ENCODE results near the gene NR1D1.

The NR1D1 gene

GRCh38 chr17:40097931-40098845 is 2.2 kb downstream of the NR1D1 start:
- DNase-seq (ENCODE audit: low read depth in 1 of 2, low spot score in 1 of 2), result no peak

- DNase-seq (ENCODE audit: low read depth in 1 of 2, low spot score in 1 of 2), result no peak
Measured at GRCh38 chr17:40097087-40097486, 3.3 kb downstream of the NR1D1 start.

GRCh38 chr17:40095944-40096791 is 4.2 kb downstream of the NR1D1 start:
- peak; percentile 44 to 59 for DNase-seq (ENCODE audit: low read depth in 1 of 2, low spot score in 1 of 2)

- DNase-seq (ENCODE audit: low read depth in 1 of 2, low spot score in 1 of 2), result no peak
Measured at GRCh38 chr17:40095351-40095943, 4.9 kb downstream of the NR1D1 start.

- no peak for DNase-seq (ENCODE audit: low read depth in 1 of 2, low spot score in 1 of 2)
Measured at GRCh38 chr17:40094874-40095273, 5.5 kb downstream of the NR1D1 start.

GRCh38 chr17:40093580-40094201 is 6.7 kb downstream of the NR1D1 start:
- no peak for DNase-seq (ENCODE audit: low read depth in 1 of 2, low spot score in 1 of 2)

- DNase-seq (ENCODE audit: low read depth in 1 of 2, low spot score in 1 of 2), result no peak
Measured at GRCh38 chr17:40093005-40093579, 7.3 kb downstream of the NR1D1 start.

- no peak for DNase-seq (ENCODE audit: low read depth in 1 of 2, low spot score in 1 of 2)
Measured at GRCh38 chr17:40092581-40092980, 7.8 kb downstream of the NR1D1 start.

- DNase-seq (ENCODE audit: low read depth in 1 of 2, low spot score in 1 of 2), result no peak
Measured at GRCh38 chr17:40091691-40092397, 8.5 kb downstream of the NR1D1 start.

- DNase-seq (ENCODE audit: low read depth in 1 of 2, low spot score in 1 of 2), result no peak
Measured at GRCh38 chr17:40090237-40091119, 9.9 kb downstream of the NR1D1 start.

GRCh38 chr17:40089077-40089895 is 11.1 kb downstream of the NR1D1 start:
- no peak for DNase-seq (ENCODE audit: low read depth in 1 of 2, low spot score in 1 of 2)

- DNase-seq (ENCODE audit: low read depth in 1 of 2, low spot score in 1 of 2), result no peak
Measured at GRCh38 chr17:40087903-40088718, 12.3 kb downstream of the NR1D1 start.

GRCh38 chr17:40087049-40087794 is 13.2 kb downstream of the NR1D1 start:
- no peak for DNase-seq (ENCODE audit: low read depth in 1 of 2, low spot score in 1 of 2)

- DNase-seq (ENCODE audit: low read depth in 1 of 2, low spot score in 1 of 2), result peak in 1 of 2 donors; percentile 56
Measured at GRCh38 chr17:40086150-40087044, 14.0 kb downstream of the NR1D1 start.

- no peak for DNase-seq (ENCODE audit: low read depth in 1 of 2, low spot score in 1 of 2)
Measured at GRCh38 chr17:40084477-40084876, 15.9 kb downstream of the NR1D1 start.

- DNase-seq (ENCODE audit: low read depth in 1 of 2, low spot score in 1 of 2), result no peak
Measured at GRCh38 chr17:40079545-40079944, 20.8 kb downstream of the NR1D1 start.
